ENCODE measurements around the gene TMEM238L. TPM values are rescaled to one million over a fixed set of nuclear protein-coding genes. Genes with fewer than 3 reads are reported as not detected.

Gene TMEM238L
- total RNA-seq, 4 donors from 2014 or later = 0.42 to 4.8 (median 1.0) TPM

GRCh38 chr17:10806545-10807262 is 2.8 kb upstream of the TMEM238L start:
- Histone ChIP-seq H3K4me1 (peaks cover 0 to 32% (median 12%) of the 10 kb centered on the region in 3 donors), H3K9me3 (no peaks in the 10 kb centered on the region), H3K27ac (no peak overlapping the region), H3K36me3 (no peaks in the 10 kb centered on the region), H3K4me3 (no peak overlapping the region), H3K27me3 (no peaks in the 10 kb centered on the region)
- 74 to 75% methylated on average over 7 to 9 of the region's 9 CpGs for WGBS, 2 donors
- intact Hi-C loops (cut with DNase I) = no loop called here
- TF ChIP-seq CTCF (IDR thresholded peaks at IDR 0.05) (no peak), POLR2A (IDR thresholded peaks at IDR 0.05) (no peak)
- no peak for DNase-seq

GRCh38 chr17:10805911-10806310 is 2.0 kb upstream of the TMEM238L start:
- no peak for DNase-seq
- no peaks in the 10 kb centered on the region for H3K27me3 ChIP-seq
- H3K4me1 ChIP-seq = peaks cover 0 to 39% (median 12%) of the 10 kb centered on the region in 3 donors
- H3K36me3 ChIP-seq = no peaks in the 10 kb centered on the region
- WGBS, 2 donors = 66 to 83% methylated on average over 6 of the region's 6 CpGs
- no peak overlapping the region for H3K4me3 ChIP-seq
- H3K27ac ChIP-seq = no peak overlapping the region
- H3K9me3 ChIP-seq = no peaks in the 10 kb centered on the region
- no peak for TF ChIP-seq CTCF (IDR thresholded peaks at IDR 0.05)
- TF ChIP-seq POLR2A (IDR thresholded peaks at IDR 0.05) = no peak
- intact Hi-C loops (cut with DNase I) = no loop called here

- no peak for DNase-seq
- Histone ChIP-seq H3K27me3 (no peaks in the 10 kb centered on the region), H3K27ac (peak overlapping the region in 1 of 4 donors; percentile 88), H3K9me3 (no peaks in the 10 kb centered on the region), H3K36me3 (no peaks in the 10 kb centered on the region), H3K4me1 (peaks cover 2 to 51% (median 14%) of the 10 kb centered on the region in 3 donors), H3K4me3 (no peak overlapping the region)
- WGBS, 2 donors = 84 to 95% methylated on average over 7 of the region's 7 CpGs
- TF ChIP-seq POLR2A (IDR thresholded peaks at IDR 0.05) = no peak
- TF ChIP-seq CTCF (IDR thresholded peaks at IDR 0.05) = no peak
- intact Hi-C loops (cut with DNase I) = no loop called here
Measured at GRCh38 chr17:10804546-10804945, 647 bp upstream of the TMEM238L start.

GRCh38 chr17:10803350-10803749 is 549 bp downstream of the TMEM238L start:
- H3K4me3 ChIP-seq = peak overlapping the region in 2 of 4 donors; percentile 14 to 27
- intact Hi-C loops (cut with DNase I) = no loop called here
- WGBS, 2 donors = 52% methylated on average over 3 of the region's 7 CpGs; no CpG with 5 or more reads in 1 of the 2 donors
- H3K4me1 ChIP-seq = peaks cover 8 to 63% (median 25%) of the 10 kb centered on the region in 3 donors
- no peaks in the 10 kb centered on the region for H3K9me3 ChIP-seq
- no peaks in the 10 kb centered on the region for H3K36me3 ChIP-seq
- H3K27ac ChIP-seq = peak overlapping the region in 3 of 4 donors; percentile 23 to 88 (median 58)
- no peaks in the 10 kb centered on the region for H3K27me3 ChIP-seq
- TF ChIP-seq CTCF (IDR thresholded peaks at IDR 0.05) (no peak), POLR2A (IDR thresholded peaks at IDR 0.05) (no peak)
- DNase-seq = no peak

- WGBS, 2 donors = 79 to 84% methylated on average over 11 to 14 of the region's 14 CpGs
- H3K27me3 ChIP-seq = no peaks in the 10 kb centered on the region
- H3K4me3 ChIP-seq = peak overlapping the region in 2 of 4 donors; percentile 14 to 27
- peaks cover 11 to 70% (median 32%) of the 10 kb centered on the region in 3 donors for H3K4me1 ChIP-seq
- H3K27ac ChIP-seq = peak overlapping the region in 2 of 4 donors; percentile 58 to 88
- H3K9me3 ChIP-seq = no peaks in the 10 kb centered on the region
- no peak for DNase-seq
- no peak for TF ChIP-seq POLR2A (IDR thresholded peaks at IDR 0.05)
- TF ChIP-seq CTCF (IDR thresholded peaks at IDR 0.05) = no peak
- H3K36me3 ChIP-seq = no peaks in the 10 kb centered on the region
- intact Hi-C loops (cut with DNase I) = no loop called here
Measured at GRCh38 chr17:10802496-10803284, 1.2 kb downstream of the TMEM238L start.

Data from esophagus squamous epithelium (tissue), 5 donors.